Thyroid gland (tissue), 4 donors: ENCODE data around the gene SVIL. TPM values are rescaled to one million over a fixed set of nuclear protein-coding genes. Genes with fewer than 3 reads are reported as not detected.
"Not testable (repeated sequence)": the region's sequence is repeated elsewhere in the genome, so short reads cannot be mapped to it uniquely, and the experiment has no call there.

Experiments
- DNase-seq, 2 donors: peaks; one replicate each; pipeline ENCODE4 v3.0.0-alpha.2; 2019
- H3K27ac ChIP-seq, 3 donors: fragments of 200-600 bp; sonication (generic); 1 replicate in 2 of 3; 2 replicates in 1 of 3; pipeline ENCODE4 v1.5.1; 2016 to 2019; ENCODE audit warnings: mild to moderate bottlenecking in 1 of 3, moderate library complexity in 1 of 3
- H3K27me3 ChIP-seq: fragments of 200-600 bp; sonication (generic); one replicate; pipeline ENCODE4 v1.5.1; 2019
- H3K36me3 ChIP-seq, 2 donors: fragments of 200-600 bp; sonication (generic); one replicate each; pipeline ENCODE4 v1.5.1; 2016 to 2019
- H3K4me1 ChIP-seq, 2 donors: fragments of 200-600 bp; sonication (generic); one replicate each; pipeline ENCODE4 v1.5.1; 2017 to 2019
- H3K4me3 ChIP-seq, 3 donors: fragments of 200-600 bp; sonication (generic); replicated peaks in 1 of 3; 1 replicate in 2 of 3; 2 replicates in 1 of 3; pipeline ENCODE4 v1.5.1; 2016; ENCODE audit warnings: mild to moderate bottlenecking in 1 of 3
- H3K9me3 ChIP-seq: fragments of 200-600 bp; sonication (generic); one replicate; pipeline ENCODE4 v1.5.1; 2017
- POLR2A ChIP-seq, 2 donors: fragments of 450-650 bp; IDR thresholded peaks; one replicate each; pipeline ENCODE4 v1.6.1; 2017; ENCODE audit warnings: antibody characterized with exemption in 2 of 2, mild to moderate bottlenecking in 2 of 2, moderate library complexity in 1 of 2
- WGBS, 2 donors: methylation state at CpG; one replicate each; pipeline ENCODE4 v1.1.5; 2017; 5-methylcytosine and 5-hydroxymethylcytosine counted together
- intact Hi-C: fragments of 100-400 bp; cut with DNase I; formaldehyde crosslinking; loops from one replicate; pipeline ENCODE4 v1.15.1; 2023
- total RNA-seq, 4 donors: library from RNA; depleted of rRNA; stranded (reverse); fragments of >200 nt; gene quantifications; one replicate each; pipeline ENCODE4 v1.2.3, GENCODE V29; 2016
- TF ChIP-seq, protein P1 (sequence below), 6 experiments: fragments of 200-600 bp in 3 of 6; fragments of 450-650 bp in 3 of 6; sonication (generic) in 3 of 6; IDR thresholded peaks; one replicate each; pipeline ENCODE4 v1.5.1; 2016 to 2019; ENCODE audit warnings: antibody characterized with exemption in 6 of 6, mild to moderate bottlenecking in 2 of 6, inconsistent platforms in 1 of 6, moderate library complexity in 1 of 6

SVIL gene
- total RNA-seq, 4 donors from 2014 or later = 59.9 to 211 (median 134) TPM

DNA sequence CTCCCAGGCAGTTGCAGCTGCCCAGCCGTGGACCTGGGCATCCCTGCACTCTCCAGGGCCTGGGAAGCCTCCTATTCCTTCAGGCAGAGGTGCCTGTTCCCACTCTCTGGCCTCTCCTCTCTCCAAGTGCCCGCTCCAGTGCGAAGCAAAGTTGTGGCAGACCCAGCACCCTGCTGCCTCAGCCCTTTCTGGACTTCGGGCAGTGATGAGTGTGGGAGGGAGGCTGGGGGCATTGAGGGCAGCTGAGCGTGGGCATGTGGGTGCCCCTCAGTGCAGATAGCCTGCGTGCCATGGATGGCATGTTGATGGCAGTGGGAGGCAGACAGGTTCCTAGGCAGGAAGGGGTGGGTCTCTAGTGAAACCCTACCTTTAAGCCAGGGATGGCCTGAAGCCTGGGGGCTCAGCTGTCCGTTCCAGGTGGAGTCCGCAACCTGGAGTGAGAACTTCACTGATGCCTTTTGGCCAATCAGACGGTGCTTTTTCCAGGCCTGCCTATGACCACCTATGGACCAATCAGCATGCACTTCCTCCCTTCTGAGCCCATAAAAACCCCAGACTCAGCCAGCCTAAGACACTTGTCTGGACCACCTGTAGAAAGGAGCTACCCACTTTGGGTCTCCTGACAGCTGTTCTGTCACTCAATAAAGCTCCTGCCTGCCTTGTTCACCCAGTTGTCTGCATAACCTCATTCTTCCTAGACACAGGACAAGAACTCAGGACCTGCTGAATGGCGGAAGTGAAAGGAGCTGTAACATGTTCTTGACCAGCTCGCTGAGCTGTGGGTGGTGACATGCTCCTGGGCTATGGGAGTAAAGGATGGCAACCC, 26.1 kb downstream of the SVIL start:
- intact Hi-C loops = no loop called here
- TF ChIP-seq, protein P1, sequence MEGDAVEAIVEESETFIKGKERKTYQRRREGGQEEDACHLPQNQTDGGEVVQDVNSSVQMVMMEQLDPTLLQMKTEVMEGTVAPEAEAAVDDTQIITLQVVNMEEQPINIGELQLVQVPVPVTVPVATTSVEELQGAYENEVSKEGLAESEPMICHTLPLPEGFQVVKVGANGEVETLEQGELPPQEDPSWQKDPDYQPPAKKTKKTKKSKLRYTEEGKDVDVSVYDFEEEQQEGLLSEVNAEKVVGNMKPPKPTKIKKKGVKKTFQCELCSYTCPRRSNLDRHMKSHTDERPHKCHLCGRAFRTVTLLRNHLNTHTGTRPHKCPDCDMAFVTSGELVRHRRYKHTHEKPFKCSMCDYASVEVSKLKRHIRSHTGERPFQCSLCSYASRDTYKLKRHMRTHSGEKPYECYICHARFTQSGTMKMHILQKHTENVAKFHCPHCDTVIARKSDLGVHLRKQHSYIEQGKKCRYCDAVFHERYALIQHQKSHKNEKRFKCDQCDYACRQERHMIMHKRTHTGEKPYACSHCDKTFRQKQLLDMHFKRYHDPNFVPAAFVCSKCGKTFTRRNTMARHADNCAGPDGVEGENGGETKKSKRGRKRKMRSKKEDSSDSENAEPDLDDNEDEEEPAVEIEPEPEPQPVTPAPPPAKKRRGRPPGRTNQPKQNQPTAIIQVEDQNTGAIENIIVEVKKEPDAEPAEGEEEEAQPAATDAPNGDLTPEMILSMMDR (IDR thresholded peaks at IDR 0.05) = no peak
- no peak for TF ChIP-seq POLR2A (IDR thresholded peaks at IDR 0.05)
- Histone ChIP-seq H3K27ac (peak overlapping the region in 1 of 3 donors; percentile 39), H3K9me3 (no peaks in the 10 kb centered on the region), H3K27me3 (no peaks in the 10 kb centered on the region), H3K4me1 (peaks cover 28 to 35% of the 10 kb centered on the region in 2 donors), H3K36me3 (no peaks in the 10 kb centered on the region), H3K4me3 (no peak overlapping the region)
- WGBS, 2 donors = 78 to 96% methylated on average over 5 to 9 of the region's 11 CpGs
- DNase-seq = no peak

DNA sequence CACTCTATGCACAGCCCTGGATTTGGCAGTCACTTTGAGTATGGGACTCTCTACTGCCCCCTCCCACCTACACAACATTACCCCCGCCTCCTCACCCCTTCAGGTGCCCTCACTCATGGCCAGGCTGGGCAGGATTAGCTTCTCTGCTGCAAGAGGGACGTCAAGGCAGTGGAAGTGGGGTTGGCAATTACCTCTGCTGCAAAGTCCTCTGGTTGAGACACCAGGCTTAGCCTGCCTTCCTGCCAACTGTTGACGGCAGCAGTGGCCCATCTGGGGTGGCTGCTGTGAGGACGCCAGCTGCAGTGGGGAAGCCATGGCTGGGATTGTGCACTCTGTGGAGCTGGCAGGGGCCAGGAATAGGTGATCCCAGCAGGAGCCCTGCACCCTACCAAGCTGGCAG, 26.7 kb downstream of the SVIL start:
- TF ChIP-seq, protein P1 (IDR thresholded peaks at IDR 0.05) = no peak
- TF ChIP-seq POLR2A (IDR thresholded peaks at IDR 0.05) = no peak
- H3K27ac ChIP-seq = no peak overlapping the region
- intact Hi-C loops = no loop called here
- H3K4me3 ChIP-seq = no peak overlapping the region
- WGBS, 2 donors = 86 to 92% methylated on average over 2 of the region's 4 CpGs
- DNase-seq = no peak
- H3K4me1 ChIP-seq = peaks cover 28 to 35% of the 10 kb centered on the region in 2 donors
- no peaks in the 10 kb centered on the region for H3K36me3 ChIP-seq
- no peaks in the 10 kb centered on the region for H3K27me3 ChIP-seq
- H3K9me3 ChIP-seq = no peaks in the 10 kb centered on the region

DNA sequence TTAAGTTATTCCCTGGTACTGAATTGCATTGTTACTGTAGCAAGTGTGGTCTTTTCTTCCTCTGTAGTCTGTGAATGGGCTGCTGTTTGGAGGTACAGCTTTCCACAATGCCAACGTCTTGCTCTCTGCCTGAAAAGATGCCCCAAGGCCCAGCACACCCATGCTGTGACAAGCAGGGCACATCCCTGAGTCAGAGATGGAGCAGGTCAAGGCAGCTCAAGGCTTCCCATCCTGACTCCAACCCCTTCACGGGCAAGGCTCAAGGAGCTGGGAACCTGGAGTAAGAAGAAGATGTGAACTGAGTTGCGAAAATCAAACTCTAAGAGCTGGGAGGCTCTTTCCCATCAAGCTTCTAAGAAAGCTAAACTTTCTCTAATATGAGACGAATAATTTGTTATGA, 27.2 kb downstream of the SVIL start:
- 90 to 94% methylated on average over 4 of the region's 4 CpGs for WGBS, 2 donors
- no peak for TF ChIP-seq POLR2A (IDR thresholded peaks at IDR 0.05)
- TF ChIP-seq, protein P1 (IDR thresholded peaks at IDR 0.05) = no peak
- peaks cover 26 to 32% of the 10 kb centered on the region in 2 donors for H3K4me1 ChIP-seq
- H3K27me3 ChIP-seq = no peaks in the 10 kb centered on the region
- intact Hi-C loops = no loop called here
- H3K9me3 ChIP-seq = no peaks in the 10 kb centered on the region
- H3K27ac ChIP-seq = no peak overlapping the region
- no peak for DNase-seq
- H3K4me3 ChIP-seq = no peak overlapping the region
- no peaks in the 10 kb centered on the region for H3K36me3 ChIP-seq

DNA sequence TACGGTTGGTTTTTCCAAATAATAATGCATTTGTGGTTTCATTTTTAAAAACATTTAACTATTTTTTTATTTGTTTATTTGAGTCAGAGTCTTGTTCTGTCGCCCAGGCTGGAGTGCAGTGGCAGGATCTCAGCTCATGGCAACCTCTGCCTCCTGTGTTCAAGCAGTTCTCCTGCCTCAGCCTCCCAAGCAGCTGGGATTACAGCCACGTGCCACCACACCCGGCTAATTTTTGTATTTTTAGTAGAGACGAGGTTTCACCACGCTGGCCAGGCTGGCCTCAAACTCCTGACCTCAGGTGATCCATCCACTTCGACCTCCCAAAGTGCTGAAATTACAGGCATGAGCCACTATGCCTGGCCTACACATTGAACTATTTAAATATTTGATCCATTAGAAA, 28.1 kb downstream of the SVIL start:
- H3K36me3 ChIP-seq, H3K27ac ChIP-seq, DNase-seq, H3K27me3 ChIP-seq, H3K4me3 ChIP-seq, intact Hi-C loops, H3K9me3 ChIP-seq: not testable (repeated sequence)
- WGBS, 2 donors = 60 to 74% methylated on average over 7 of the region's 7 CpGs
- H3K4me1 ChIP-seq = peaks cover 17 to 23% of the 10 kb centered on the region in 2 donors

DNA sequence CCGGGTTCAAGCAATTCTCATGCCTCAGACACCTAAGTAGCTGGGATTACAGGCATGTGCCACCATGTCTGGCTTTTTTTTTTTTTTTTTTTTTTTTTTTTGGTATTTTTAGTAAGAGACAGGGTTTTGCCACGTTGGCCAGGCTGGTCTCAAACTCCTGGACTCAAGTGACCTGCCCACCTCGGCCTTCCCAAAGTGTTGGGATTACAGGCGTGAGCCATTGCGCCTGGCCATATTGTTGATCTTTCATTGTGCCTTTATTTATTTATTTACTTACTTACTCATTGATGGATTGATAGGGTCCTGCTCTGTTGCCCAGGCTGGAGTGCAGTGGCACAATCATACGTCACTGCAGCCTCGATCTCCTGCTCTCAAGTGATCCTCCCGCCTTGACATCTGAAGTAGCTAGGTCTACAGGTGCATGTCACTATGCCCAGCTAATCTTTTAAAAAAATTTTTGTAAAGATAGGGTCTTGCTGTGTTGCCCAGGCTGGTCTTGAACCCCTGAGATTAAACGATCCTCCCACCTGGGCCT, 30.4 kb downstream of the SVIL start:
- TF ChIP-seq, protein P1 (IDR thresholded peaks at IDR 0.05) = no peak
- no peak for TF ChIP-seq POLR2A (IDR thresholded peaks at IDR 0.05)
- Histone ChIP-seq H3K4me3 (no peak overlapping the region), H3K27ac (no peak overlapping the region), H3K4me1 (peaks cover 0 to 4% of the 10 kb centered on the region in 2 donors), H3K36me3 (no peaks in the 10 kb centered on the region), H3K27me3 (no peaks in the 10 kb centered on the region), H3K9me3 (no peaks in the 10 kb centered on the region)
- WGBS, 2 donors = 89 to 94% methylated on average over 9 of the region's 9 CpGs
- no peak for DNase-seq
- intact Hi-C loops = no loop called here
